HTERT RPE-1 (cell line): Measurements from ENCODE around the gene RIMBP3C.
"Not testable (repeated sequence)": the region's sequence is repeated elsewhere in the genome, so short reads cannot be mapped to it uniquely, and the experiment has no call there.

Source experiments
- in situ Hi-C: fragments of 300-500 bp; cut with MboI; formaldehyde crosslinking; loops from 4 replicates; pipeline ENCODE4 v1.14.3; 2020; ENCODE audit warnings: low sequenced_read_pairs

Gene RIMBP3C, protein sequence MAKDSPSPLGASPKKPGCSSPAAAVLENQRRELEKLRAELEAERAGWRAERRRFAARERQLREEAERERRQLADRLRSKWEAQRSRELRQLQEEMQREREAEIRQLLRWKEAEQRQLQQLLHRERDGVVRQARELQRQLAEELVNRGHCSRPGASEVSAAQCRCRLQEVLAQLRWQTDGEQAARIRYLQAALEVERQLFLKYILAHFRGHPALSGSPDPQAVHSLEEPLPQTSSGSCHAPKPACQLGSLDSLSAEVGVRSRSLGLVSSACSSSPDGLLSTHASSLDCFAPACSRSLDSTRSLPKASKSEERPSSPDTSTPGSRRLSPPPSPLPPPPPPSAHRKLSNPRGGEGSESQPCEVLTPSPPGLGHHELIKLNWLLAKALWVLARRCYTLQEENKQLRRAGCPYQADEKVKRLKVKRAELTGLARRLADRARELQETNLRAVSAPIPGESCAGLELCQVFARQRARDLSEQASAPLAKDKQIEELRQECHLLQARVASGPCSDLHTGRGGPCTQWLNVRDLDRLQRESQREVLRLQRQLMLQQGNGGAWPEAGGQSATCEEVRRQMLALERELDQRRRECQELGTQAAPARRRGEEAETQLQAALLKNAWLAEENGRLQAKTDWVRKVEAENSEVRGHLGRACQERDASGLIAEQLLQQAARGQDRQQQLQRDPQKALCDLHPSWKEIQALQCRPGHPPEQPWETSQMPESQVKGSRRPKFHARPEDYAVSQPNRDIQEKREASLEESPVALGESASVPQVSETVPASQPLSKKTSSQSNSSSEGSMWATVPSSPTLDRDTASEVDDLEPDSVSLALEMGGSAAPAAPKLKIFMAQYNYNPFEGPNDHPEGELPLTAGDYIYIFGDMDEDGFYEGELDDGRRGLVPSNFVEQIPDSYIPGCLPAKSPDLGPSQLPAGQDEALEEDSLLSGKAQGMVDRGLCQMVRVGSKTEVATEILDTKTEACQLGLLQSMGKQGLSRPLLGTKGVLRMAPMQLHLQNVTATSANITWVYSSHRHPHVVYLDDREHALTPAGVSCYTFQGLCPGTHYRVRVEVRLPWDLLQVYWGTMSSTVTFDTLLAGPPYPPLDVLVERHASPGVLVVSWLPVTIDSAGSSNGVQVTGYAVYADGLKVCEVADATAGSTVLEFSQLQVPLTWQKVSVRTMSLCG (N-terminal part only)

GRCh38 chr22:21551361-21551760 lies at the start of gene RIMBP3C:
TSS of gene RIMBP3C (minus strand) at chr22:21551461. CDS start at chr22:21550976, 485 bp downstream.
- in situ Hi-C loops = not testable (repeated sequence)

DNA sequence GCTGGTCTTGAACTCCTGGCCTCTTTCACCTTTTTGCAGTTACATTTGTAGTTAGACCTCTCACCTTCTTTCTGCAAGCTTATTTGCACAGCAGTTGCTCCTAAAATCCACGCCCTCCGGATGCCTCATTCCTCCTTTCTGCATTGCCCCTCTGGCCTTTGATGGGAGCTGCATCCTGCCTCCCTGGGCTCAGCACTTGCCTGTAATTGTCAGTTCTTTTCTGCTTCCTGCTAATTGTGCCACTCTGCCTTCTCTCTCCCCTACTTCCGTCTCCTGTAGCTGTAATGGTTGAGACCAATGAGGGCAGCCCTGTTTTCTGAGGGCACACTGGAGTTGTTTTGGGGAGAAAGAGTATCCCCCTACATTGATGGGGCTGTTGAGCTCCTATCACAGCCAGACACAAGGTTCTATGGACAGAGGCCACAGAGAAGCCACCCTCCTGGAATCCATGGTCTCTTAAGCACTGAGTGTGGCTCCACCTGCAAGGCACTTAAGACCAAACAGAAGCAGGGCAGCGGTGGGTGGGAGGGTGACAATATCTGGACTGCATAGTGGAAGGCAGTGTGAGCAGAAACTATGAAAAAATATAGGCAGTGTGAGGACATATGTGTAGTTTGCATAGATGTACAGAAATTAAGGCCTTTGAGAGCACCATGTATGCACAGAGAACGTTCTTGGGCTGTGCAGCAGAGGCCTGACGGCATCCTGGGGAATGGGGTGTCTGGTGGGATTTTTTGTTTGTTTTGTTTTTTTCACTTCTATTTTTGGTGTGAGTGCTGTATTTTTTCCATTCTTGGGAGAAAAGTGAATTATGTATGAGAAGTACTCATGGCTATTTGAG lies 48.0 kb upstream of the RIMBP3C start:
- in situ Hi-C loops = no loop called here

- in situ Hi-C loops = no loop called here
Measured at GRCh38 chr22:21598302-21598701, 47.0 kb upstream of the RIMBP3C start.

DNA sequence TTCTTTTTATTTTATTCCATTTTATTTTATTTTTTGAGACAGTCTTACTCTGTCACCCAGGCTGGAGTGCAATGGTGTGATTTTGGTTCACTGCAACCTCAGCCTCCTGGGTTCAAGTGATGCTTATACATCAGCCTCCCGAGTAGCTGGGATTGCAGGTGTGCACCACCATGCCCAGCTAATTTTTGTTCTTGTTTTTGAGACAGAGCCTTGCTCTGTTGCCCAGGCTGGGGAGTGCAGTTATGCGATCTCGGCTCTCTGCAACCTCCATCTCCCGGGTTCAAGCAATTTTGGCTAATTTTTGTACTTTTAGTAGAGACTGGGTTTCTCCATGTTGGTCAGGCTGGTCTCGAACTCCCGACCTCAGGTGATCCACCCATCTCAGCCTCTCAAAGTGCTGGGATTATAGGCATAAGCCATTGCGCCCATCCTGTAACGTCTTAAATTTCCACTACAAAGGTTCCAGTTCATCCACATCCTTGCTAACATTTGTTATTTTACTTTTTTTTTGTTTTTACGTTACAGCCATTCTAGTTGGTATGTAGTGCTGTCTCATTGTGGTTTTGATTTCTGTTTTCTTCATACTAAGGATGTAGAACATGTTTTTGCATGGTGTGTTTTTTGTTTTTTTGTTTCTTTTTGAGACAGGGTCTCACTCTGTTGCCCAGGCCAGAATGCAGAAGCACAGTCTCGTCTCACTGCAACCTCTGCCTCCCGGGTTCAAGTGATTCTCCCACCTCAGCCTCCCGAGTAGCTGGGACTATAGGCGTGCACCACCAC lies 45.3 kb upstream of the RIMBP3C start:
- in situ Hi-C loops = not testable (repeated sequence)

DNA sequence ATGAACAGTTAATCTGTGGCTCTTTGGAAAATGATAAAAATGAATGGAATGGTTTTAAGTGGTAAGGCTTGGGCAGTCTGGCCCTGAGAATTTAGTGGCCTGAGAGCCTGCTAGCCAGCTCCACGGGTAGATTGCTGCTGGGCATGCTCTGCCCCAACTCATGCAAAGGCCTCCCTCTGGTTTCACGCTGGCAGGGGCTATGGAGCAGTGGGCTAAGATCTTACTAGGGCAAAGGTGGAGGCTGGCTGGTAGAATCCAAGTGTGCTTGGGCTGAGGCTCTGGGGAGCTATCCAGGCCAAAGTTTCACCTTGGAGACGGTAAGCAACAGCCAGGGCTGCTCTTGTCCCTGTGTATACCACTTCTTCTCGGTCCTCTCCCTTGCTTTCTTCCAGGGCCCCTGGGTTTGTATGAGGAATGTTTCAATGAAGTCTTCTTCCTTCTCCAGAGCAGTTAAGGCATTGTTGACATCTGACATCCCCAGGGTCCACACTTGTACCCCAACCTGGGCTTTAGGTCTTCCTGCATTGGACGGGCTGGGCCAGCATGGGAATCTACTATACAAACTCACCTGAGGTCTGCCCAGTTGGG lies 43.7 kb upstream of the RIMBP3C start:
- in situ Hi-C loops = no loop called here

GRCh38 chr22:21593406-21594232 lies 42.4 kb upstream of the RIMBP3C start:
- in situ Hi-C loops = no loop called here

DNA sequence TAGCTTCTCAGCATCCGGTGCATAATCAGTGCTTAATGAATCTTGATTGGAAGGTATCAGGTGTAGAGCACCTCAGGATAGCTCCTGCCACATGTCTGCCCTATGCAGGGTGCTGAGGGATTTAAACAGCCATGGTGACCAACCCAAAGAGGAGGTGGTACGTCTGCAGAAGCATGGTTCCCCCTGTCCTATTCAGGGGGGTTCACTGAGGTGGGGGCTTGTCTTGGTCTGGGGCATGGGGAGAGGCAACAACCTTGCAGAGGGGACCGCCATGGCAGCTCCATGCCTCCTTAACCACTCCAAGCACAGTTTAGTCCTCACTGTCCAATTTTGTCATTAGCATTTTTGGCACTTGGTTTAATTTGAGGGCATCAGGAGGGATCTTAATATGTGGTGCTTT lies 41.2 kb upstream of the RIMBP3C start:
- in situ Hi-C loops = no loop called here

GRCh38 chr22:21591695-21592094 lies 40.4 kb upstream of the RIMBP3C start:
- in situ Hi-C loops = no loop called here

GRCh38 chr22:21590809-21591641 lies 39.8 kb upstream of the RIMBP3C start:
- in situ Hi-C loops = no loop called here

DNA sequence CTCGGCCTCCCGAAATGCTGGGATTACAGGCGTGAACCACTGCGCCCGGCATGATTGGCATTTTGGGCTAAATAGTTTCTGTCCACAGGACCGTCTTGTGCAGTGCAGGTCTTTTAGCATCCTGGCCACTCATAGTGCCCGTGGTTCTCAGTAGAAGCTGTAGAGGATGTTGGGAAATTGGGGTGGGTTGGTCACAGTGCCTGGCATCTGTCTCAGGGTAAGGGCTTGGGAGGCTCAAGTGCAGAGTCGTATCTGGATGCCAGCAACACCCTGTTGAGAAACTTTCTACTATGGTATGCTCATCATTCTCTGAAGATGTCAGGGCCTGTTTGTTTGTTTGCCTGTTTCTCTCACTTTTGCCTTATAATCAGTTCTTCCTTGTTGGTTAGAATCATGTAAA lies 38.1 kb upstream of the RIMBP3C start:
- in situ Hi-C loops = no loop called here

DNA sequence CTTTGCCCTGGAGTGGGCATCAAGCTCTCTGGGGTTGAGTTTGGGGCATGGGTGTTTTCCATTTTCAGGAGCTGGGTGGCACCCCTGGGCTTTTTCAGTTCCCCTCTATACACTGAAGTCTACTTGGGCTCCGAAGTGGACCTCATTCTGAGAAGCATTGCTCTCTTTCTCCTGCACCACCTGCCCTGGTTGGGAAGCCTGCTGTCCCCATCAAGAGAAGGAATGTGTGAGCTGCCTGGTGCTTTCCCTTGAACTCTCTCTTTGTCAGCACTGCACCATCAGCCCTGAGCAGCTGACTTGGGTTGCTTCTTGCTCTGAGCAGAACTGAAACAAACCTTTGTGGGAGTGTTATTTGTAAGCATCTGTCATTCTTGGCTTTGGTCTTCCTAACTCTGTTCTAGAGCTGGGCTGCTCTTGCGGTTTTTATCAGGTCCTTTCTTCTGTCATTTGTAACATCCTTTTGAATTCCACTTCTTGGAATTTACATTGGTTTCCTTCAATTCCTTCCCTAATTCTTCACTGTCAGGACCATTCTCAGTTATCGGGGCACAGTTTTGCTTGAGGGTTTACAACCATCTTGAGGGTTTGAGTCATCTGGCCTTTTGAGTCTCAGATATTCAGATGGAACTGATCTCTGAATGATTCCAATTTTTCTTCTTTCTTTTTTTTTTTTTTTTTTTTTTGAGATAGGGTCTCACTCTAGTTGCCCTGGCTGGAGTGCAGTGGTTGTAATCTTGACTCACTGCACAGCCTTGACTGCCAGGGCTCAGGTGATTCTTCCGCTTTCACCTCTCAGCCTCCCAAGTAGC lies 36.7 kb upstream of the RIMBP3C start:
- in situ Hi-C loops = no loop called here

DNA sequence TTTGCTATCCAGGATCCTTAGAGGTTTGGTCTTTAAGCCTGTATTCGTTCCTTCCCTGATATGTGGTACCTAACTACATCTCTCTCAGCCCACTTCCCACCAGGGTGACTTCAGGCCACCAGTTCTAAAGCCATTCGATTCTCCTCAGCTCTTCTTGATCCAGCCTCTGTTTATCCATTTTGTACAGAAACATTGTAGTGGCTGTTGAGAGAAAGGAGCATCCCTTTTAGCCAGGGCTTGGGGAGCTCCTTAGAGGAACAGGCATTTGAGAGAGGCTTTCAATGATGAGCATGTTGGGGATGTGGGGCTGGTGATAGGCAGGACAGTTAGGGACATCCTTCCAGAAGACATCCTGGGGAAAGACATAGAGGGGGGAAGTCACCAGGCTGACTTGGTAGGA lies 34.1 kb upstream of the RIMBP3C start:
- in situ Hi-C loops = no loop called here

DNA sequence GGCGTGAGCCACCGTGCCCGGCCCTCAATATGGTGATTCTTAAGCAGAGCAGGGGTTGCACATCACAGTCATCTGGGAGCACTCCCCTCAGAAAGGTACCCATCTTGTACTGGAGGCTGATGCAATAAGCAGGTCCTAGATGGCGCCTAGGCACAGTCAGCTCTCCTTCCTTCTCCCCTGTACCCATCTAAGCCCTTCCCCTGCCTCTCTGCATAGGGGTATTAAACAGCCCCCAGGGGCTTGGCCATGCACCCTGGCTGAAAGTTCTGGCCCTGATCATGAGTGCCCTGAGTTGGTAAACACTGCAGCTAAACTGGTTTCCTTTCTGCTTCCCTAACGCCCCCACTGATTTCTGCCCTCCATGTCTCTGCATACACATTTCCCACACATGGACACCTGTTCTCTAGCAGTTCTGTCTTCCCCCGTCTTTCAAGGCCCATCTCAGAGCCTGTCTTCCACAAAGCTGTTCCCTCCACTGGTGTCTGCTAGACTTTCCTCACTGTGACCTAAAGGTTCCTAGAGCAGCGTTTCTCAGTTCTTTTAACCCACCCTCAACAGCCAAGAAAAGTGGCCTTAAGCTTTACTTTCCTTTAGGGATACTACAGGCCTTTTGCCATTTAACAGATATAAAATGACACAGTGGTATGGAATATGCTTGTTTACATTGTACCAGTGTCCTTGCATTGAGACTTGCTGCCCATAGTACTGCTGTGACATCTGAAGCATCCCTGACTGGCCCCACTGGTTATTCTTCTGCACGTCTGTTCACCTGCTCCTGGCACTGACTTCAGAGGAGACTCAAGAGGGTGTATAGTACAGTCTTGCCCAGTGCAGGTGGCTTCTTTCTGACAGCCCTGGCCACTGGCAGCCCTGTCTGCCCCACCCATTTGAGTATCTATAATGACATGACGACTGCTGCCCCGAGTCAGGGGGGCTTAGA lies 31.8 kb upstream of the RIMBP3C start:
- in situ Hi-C loops = no loop called here

- in situ Hi-C loops = not testable (repeated sequence)
Measured at GRCh38 chr22:21581009-21581713, 29.9 kb upstream of the RIMBP3C start.

DNA sequence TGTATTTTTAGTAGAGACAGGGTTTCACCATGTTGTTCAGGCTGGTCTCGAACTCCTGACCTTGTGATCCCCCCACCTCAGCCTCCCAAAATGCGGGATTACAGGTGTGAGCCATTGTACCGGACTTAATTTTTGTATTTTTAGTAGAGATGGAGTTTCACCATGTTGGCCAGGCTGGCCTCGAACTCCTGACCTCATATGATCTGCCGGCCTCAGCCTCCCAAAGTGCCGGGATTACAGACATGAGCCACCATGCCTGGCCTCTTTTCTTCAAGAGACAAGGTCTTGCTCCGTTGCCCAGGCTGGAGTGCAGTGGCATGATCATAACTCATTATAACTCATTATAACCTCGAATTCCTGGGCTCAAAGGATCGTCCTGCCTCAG lies 29.4 kb upstream of the RIMBP3C start:
- in situ Hi-C loops = not testable (repeated sequence)
